Urinary bladder (tissue), 4 donors: Measurements from ENCODE around the gene FARP2. TPM values are rescaled to one million over a fixed set of nuclear protein-coding genes. Genes with fewer than 3 reads are reported as not detected.
"Not testable (repeated sequence)": the region's sequence is repeated elsewhere in the genome, so short reads cannot be mapped to it uniquely, and the experiment has no call there.

Experiments used
- DNase-seq: peaks from one replicate; pipeline ENCODE4 v3.0.0-alpha.2; 2015; ENCODE audit errors: extremely low spot score
- H3K27ac ChIP-seq: one replicate; pipeline ENCODE4 v1.5.1; 2013; ENCODE audit warnings: low read depth, mild to moderate bottlenecking, moderate library complexity
- H3K36me3 ChIP-seq: one replicate; pipeline ENCODE4 v1.6.1; 2013; ENCODE audit warnings: mild to moderate bottlenecking, moderate library complexity; ENCODE audit not compliant: insufficient read depth
- H3K4me1 ChIP-seq: one replicate; pipeline ENCODE4 v1.6.1; 2013; ENCODE audit warnings: mild to moderate bottlenecking, moderate library complexity; ENCODE audit not compliant: insufficient read depth
- H3K4me3 ChIP-seq: one replicate; pipeline ENCODE4 v1.5.1; 2013; ENCODE audit warnings: low read depth, low read length
- WGBS: extraction: QIAGEN DNeasy Blood & Tissue Kit; methylation state at CpG from one replicate; pipeline ENCODE4 v1.1.7; 2013; 5-methylcytosine and 5-hydroxymethylcytosine counted together
- polyA plus RNA-seq: library from polyadenylated mRNA; stranded (reverse); fragments of 200-250 nt; gene quantifications from one replicate; pipeline ENCODE4 v1.2.3, GENCODE V29; 2013
- total RNA-seq: library from RNA; depleted of rRNA; stranded (reverse); fragments of >200 nt; gene quantifications from one replicate; pipeline ENCODE4 v1.2.3, GENCODE V29; 2014
- donor health status: healthy with polysubstance abuse.
- donor health status: healthy.

The FARP2 gene
- total and polyA plus RNA-seq, 2 donors: 16.2 to 51.7 TPM

DNA sequence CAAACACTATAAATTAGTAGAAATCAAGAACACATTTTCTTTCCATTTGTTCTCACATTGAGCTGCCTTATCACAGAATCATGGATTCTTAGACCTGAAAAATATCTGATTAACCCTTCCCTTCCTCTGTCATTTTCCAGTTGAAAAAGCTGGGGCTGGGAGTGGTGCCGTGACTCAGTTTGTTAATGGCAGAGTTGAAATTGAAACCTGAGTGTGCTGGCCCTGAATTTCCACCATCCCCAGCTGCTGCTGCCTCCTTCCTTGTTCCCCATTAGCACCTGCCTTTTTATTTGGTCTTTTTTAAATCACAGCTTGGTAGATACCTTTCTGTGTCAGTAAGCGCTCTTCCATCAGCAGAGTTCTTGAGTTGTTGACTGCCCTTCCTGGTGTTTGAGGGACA lies 10.6 kb downstream of the FARP2 start:
- Histone ChIP-seq H3K27ac (no peak overlapping the region), H3K4me1 (peaks cover 2% of the 10 kb centered on the region), H3K4me3 (no peak overlapping the region), H3K36me3 (no peaks in the 10 kb centered on the region)
- WGBS: 95% methylated on average over 2 of the region's 2 CpGs
- DNase-seq: no peak

DNA sequence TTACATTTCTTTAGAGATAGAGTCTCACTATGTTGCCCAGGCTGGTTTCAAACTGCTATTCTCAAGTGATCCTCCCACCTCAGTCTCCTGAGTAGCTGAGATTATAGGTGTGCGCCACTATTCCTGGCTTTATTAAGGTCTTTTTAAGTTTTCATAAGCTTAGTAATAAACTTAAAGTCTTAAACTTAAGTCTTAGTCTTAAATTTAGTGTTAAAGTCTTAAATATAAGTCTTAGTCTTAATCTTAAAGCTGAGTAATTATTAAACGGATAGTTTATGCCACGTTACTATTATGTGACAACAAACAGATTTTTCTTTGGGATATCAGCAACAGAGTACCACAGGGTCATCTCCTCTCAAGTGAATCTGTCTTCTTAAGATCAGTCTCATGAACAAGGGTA lies 12.6 kb downstream of the FARP2 start:
- no peaks in the 10 kb centered on the region for H3K36me3 ChIP-seq
- no peak overlapping the region for H3K4me3 ChIP-seq
- no peak overlapping the region for H3K27ac ChIP-seq
- WGBS: 84% methylated on average over 3 of the region's 3 CpGs
- peaks cover 2% of the 10 kb centered on the region for H3K4me1 ChIP-seq
- no peak for DNase-seq

DNA sequence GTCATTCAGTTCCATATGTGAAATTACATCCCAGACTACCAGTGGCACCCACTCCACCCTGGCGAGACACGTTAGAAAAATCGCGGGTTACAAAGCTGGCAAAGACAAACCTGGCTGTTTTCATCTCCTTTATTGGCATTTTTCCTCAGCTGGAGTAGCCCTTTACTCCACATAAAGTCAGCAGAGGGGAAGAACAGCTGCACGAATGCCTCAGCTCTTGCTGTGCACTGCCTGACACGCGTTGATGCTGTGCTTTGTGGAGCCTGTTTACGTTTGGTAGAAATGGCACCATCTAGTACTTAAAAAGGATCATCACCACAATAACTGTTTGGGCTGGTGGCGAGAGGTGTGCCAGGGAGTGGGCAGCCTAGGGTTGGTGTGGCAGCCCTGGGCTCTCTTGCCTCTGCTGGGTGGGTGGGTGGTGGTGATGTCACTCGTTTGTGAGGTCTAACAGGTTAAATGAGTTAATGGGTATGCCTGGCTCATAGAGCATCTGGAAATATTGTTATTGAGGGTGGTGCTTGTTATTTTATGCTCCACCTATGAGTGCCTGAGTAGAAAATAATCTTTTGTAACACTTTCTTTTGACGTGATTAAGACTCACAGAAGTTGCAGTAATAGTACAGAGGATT lies 16.4 kb downstream of the FARP2 start:
- 63% methylated on average over 11 of the region's 11 CpGs for WGBS
- H3K4me3 ChIP-seq: no peak overlapping the region
- H3K27ac ChIP-seq: no peak overlapping the region
- H3K36me3 ChIP-seq: no peaks in the 10 kb centered on the region
- H3K4me1 ChIP-seq: no peaks in the 10 kb centered on the region
- DNase-seq: no peak

DNA sequence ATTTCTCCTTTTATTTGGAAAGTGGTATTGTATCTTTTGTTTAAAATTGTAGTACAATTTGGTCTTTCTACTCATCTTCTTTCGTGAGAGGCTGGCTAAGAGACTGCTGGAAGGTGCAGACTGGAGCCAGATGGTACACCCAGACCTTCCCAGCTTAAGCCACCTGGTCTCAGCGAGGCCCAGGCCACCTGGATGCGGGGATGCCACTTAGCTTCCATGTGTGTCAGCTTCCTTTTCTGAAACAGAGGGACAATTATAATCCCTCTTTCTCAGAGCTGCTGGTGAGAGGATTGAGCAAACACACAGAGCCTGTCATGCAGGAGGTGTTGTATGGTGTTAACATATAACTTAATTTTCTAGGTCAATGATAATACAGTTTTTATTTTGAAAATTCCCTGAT lies 17.4 kb downstream of the FARP2 start:
- Histone ChIP-seq H3K4me1 (no peaks in the 10 kb centered on the region), H3K4me3 (no peak overlapping the region), H3K27ac (no peak overlapping the region), H3K36me3 (no peaks in the 10 kb centered on the region)
- DNase-seq: no peak
- WGBS: 93% methylated on average over 3 of the region's 3 CpGs

DNA sequence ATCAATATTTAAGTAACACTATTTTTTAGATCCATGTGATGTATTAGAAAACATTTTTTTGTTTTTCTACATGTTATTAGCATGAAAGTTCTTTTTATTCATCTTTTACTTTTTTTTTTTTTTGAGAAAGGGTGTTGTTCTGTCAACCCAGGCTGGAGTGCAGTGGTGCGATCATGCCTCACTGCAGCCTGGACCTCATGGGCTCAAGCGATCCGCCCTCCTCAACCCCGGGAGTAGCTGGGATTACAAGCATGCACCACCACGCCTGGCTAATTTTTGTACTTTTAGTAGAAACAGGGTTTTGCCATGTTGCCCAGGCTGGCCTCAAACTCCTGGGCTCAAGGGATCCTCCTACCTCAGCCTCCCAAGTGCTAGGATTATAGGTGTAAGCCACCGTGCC lies 17.8 kb downstream of the FARP2 start:
- not testable (repeated sequence) for H3K36me3 ChIP-seq, DNase-seq, H3K4me3 ChIP-seq, H3K4me1 ChIP-seq, H3K27ac ChIP-seq
- WGBS: 89% methylated on average over 6 of the region's 6 CpGs

DNA sequence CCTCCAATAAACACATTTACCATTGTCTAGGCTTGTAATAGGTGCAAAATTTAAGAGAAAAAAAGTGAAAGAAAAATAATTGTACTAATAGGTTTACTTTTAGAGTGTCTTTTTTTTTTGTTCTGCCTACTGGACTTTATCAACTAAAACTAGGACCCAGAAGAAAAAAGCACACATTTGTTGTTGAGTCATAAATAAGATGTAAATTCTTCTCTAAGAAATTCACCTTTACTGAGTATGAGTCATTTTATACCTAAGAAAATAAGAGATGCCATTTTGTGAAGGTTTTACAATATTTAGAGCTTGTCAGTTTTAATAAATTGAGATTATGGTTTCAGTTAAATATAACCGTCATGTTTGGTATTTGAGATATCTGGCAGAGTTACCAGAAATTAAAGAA lies 19.2 kb downstream of the FARP2 start:
- no peak overlapping the region for H3K4me3 ChIP-seq
- DNase-seq: no peak
- H3K27ac ChIP-seq: no peak overlapping the region
- H3K36me3 ChIP-seq: no peaks in the 10 kb centered on the region
- WGBS: 61% methylated on average over 1 of the region's 1 CpG
- peaks cover 4% of the 10 kb centered on the region for H3K4me1 ChIP-seq

DNA sequence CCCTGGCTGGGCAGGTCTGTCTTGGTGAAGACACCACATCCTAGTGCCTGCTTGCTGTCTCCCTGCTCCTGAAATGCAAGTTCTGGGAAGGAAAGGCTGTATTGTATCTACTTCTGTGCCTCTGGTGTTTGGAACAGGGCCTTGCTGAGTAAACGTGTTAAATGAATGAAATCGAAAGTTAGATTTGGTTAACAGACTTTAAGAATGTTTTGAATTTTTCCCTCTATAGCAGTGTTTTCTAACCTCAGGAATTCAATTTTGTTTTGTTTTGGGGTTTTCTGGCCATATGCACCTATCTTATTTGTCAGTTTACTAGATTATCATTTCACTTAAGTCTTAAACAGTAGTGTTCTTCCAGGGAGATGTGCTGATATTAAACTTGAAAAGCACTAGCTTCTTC lies 20.7 kb downstream of the FARP2 start:
- no peak for DNase-seq
- Histone ChIP-seq H3K4me1 (peaks cover 4% of the 10 kb centered on the region), H3K27ac (no peak overlapping the region), H3K36me3 (no peaks in the 10 kb centered on the region), H3K4me3 (no peak overlapping the region)
- whole genome bisulfite sequencing: 93% methylated on average over 2 of the region's 2 CpGs

DNA sequence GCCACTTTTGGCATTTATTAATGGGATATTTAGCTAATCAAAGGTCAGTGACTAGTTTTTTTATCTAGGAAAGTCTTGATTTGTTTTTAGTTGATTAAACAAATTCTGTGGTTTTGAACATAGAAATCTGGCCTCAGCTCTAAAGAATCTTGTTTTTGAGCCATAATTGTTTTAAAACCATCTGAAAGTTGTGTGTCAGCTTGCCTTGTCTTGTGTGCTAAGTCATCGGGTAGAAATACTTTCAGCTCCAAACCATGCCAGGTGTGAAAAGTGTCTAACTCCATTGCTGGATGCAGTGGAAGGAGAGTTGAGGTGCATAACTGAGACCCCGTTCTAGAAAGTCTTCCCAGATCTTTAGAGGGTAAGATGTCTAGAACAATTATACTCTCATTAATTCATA lies 22.7 kb downstream of the FARP2 start:
- H3K4me1 ChIP-seq: peaks cover 4% of the 10 kb centered on the region
- H3K36me3 ChIP-seq: no peaks in the 10 kb centered on the region
- no peak overlapping the region for H3K27ac ChIP-seq
- 67% methylated on average over 2 of the region's 2 CpGs for WGBS
- no peak for DNase-seq
- H3K4me3 ChIP-seq: no peak overlapping the region

DNA sequence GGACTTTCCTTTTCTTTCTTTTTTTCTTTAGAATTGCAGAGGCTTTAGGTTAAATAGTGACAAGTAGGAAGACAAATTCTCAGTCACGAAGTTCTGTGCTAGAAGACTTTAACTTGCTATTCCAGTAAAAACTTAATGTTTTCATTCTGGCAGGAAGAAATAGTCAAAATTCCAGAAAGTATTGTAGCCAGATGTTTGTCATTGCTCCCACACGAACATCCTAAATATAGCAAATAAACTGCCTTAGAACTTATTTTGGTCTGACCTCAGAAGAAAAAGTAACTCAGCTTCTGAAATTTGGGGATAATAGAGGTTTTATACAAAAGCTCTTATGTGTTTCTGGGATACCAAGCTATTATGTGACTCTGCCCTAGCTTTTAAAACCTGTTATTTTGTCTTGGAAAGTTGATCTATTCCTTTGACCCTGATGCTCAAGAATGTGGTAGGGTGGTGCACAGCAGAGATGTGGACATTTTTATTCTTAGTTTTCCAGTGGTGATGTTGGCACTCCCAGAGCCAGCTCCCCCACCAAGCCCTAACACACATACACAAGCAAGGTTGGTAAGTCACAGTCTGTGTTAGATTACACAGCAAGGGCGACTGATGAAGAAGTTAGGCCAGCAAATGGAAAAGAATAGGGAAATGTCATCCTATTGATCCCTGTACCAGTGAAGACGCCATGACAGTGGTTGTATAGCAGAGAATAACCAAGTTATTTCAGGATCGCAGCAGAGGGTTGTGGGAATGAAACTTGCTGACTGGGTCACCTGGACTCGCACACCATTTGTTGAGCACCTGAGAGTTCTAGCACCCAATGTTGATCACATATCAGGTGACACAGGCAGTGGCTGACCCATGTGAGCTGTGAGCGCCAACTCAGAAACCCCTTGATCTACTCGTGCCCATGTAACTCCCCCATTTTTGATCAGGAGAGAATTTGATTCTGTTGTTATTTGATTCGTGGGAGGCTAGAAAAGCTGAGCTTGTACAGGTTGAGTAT lies 23.7 kb downstream of the FARP2 start:
- 77% methylated on average over 9 of the region's 9 CpGs for WGBS
- no peaks in the 10 kb centered on the region for H3K36me3 ChIP-seq
- peaks cover 4% of the 10 kb centered on the region for H3K4me1 ChIP-seq
- no peak overlapping the region for H3K27ac ChIP-seq
- H3K4me3 ChIP-seq: no peak overlapping the region
- no peak for DNase-seq

DNA sequence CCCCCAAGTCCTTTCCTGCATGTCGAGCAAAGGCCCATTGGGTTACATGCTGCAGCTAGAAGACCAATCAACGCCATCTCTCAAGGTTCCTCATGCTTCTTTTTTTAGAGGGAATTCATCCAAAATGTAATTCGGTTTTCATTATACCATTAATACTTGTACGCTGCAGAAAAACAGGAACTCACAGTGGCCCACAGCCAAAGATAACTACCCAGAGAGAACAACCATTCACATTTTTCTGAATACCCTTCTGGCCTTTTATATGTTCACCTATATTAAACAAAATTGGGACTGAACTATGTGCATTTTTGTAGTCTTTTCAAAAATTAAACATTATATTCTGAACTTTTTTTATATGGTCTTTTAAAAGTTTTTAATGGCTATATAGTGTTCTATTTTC lies 25.8 kb downstream of the FARP2 start:
- no peak for DNase-seq
- Histone ChIP-seq H3K4me1 (peaks cover 4% of the 10 kb centered on the region), H3K4me3 (no peak overlapping the region), H3K36me3 (no peaks in the 10 kb centered on the region), H3K27ac (no peak overlapping the region)
- 74% methylated on average over 4 of the region's 4 CpGs for WGBS

DNA sequence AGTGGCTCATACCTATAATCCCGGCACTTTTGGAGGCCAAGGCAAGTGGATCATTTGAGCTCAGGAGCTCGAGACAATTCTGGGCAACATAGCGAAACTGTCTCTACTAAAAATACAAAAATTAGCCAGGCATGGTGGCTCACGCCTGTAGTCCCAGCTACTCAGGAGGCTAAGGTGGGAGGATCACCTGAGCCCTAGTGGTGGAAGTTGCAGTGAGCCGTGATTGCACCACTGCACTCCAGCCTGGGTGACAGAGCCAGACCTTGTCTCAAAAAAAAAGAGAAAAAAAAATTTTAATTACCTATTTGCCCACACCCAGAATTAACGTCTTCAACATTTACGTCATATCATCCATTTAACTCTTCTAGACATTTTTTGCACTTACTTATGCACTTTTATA lies 29.4 kb downstream of the FARP2 start:
- WGBS: 97% methylated on average over 7 of the region's 7 CpGs
- not testable (repeated sequence) for H3K36me3 ChIP-seq, H3K4me1 ChIP-seq, H3K27ac ChIP-seq, H3K4me3 ChIP-seq, DNase-seq

DNA sequence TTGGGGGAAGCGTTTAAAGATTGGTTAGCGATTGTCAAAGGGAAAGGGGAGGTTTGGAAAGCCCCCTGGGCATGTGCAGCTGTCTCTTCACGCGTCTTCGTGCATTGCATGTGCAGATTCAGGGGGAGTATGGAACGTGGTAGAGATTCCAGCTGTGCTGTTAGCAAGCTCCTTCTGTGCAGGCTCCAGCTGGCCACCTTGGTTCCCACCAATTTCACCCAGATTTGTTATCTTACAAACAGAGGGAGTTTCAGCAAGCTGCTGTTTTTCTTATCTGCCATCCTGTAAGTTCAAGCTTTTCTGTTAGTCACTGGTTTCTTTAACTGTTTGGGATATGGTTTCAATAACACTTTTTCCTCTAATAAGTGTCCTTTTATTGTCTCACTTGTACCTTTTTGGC lies 30.4 kb downstream of the FARP2 start:
- Histone ChIP-seq H3K36me3 (no peaks in the 10 kb centered on the region), H3K4me3 (no peak overlapping the region), H3K4me1 (no peaks in the 10 kb centered on the region), H3K27ac (no peak overlapping the region)
- DNase-seq: no peak
- 73% methylated on average over 6 of the region's 6 CpGs for WGBS

DNA sequence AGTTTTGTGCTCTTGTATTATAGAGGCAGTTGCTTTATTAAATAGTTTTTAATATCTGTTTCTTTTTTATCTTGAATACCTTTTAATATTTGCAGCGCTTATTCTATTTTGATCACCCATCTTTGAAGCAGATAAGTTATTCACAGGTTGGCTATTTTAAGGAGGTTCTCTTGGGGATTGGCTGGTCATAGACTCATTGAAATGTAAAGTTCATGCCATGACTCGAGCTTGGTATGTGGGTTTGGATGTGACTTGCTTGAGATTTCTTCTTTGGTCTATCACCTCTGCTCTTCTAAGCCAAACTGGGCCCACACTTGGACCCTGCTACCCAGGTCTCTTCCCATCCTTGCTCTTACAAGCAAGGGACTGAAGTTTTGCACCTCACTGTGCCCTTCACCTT lies 33.6 kb downstream of the FARP2 start:
- DNase-seq: no peak
- Histone ChIP-seq H3K27ac (no peak overlapping the region), H3K36me3 (no peaks in the 10 kb centered on the region), H3K4me3 (no peak overlapping the region), H3K4me1 (no peaks in the 10 kb centered on the region)
- 86% methylated on average over 2 of the region's 2 CpGs for WGBS
